ENCODE results near the gene ADAMTS7. TPM values are rescaled to one million over a fixed set of nuclear protein-coding genes. Genes with fewer than 3 reads are reported as not detected.
"Not testable (repeated sequence)": the region's sequence is repeated elsewhere in the genome, so short reads cannot be mapped to it uniquely, and the experiment has no call there.

The ADAMTS7 gene
- total and polyA plus RNA-seq, 5 donors = 38.8 to 85.9 (median 81.6) TPM

DNA sequence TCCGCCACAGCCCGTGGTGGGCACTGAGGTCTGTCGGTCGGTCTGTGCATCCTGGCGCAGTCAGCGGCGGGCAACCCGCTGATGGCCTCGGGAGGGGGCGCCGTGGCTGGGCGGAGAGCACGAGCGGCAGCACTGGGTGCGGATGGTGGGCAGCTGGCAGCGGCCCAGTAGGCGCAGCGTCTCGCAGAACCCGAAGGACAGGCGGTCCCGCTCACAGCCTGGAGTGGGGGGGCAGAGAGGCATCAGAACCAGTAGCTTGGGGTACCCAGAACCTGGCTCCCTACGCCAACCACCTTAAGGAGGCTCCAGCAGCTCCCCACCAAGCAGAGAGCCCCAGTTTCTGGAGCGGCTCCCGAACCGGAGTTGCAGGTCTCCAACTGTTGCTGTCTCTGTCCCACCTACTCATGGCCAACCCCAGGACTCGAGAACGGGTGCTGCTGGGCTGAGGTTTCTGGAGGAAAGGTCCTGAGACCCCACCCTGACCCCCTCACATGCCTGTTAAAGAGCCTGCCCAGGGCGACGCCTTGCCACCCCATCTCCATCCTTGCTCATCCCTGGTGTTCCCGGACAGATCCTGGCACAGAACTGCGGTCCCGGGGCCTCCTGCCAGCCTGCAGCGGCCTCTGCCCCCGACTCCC is 51.8 kb downstream of the ADAMTS7 start:
- DNase-seq = peak in 2 of 3 donors; percentile 63 to 74
- peak overlapping the region; percentile 12 for H3K27ac ChIP-seq (ENCODE audit: low read length)
- ATAC-seq; intact Hi-C loops (cut with DNase I); H3K4me3 ChIP-seq (ENCODE audit: low read length); H3K9me3 ChIP-seq (ENCODE audit: control insufficient read depth, low read length); H3K27me3 ChIP-seq (ENCODE audit: control insufficient read depth, insufficient read depth): not testable (repeated sequence)
- WGBS = 68% methylated on average over 35 of the region's 35 CpGs
- peaks cover 27% of the 10 kb centered on the region for H3K4me1 ChIP-seq (ENCODE audit: control insufficient read depth, insufficient read depth, low read length)

DNA sequence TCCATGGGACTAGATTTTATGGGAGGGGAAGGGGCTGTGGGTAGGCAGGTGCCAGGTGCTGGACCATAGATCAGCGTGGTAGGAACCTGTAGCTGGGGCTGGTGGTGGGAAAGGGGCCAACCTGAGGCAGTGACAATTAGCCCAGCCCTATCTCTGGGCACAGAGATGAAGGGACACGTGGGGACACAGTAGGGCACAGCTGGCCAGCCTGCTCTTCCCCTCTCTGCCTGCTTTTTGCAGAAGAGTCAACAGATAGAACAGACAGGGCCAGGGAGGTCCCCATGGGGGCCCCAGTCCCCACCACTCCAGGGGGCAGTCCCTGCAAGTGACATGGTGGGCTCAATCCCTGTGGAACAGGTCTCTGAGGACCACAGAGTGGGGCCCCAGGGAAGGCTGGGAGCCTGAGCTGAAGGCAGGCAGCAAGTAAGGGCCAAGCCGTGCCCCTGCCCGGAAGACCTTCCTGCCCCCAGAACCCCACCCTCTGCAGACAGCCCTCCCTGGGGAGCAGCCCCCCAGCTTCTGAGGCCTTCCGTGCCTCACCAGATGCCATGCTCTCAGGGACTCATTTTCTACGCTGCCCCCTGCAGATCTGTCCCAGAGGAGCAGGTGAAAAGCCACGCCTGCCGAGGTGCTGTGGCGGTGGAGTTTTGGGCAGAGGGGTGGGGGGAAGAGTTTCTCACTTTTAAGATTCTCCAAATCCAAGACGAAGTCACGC is 52.6 kb downstream of the ADAMTS7 start:
- intact Hi-C loops (cut with DNase I); ATAC-seq; H3K4me3 ChIP-seq (ENCODE audit: low read length); H3K27me3 ChIP-seq (ENCODE audit: control insufficient read depth, insufficient read depth); H3K9me3 ChIP-seq (ENCODE audit: control insufficient read depth, low read length); H3K27ac ChIP-seq (ENCODE audit: low read length): not testable (repeated sequence)
- WGBS = 80% methylated on average over 11 of the region's 11 CpGs
- peak in 2 of 3 donors; percentile 46 to 53 for DNase-seq
- H3K4me1 ChIP-seq (ENCODE audit: control insufficient read depth, insufficient read depth, low read length) = peaks cover 27% of the 10 kb centered on the region

- H3K4me3 ChIP-seq (ENCODE audit: low read length); H3K27ac ChIP-seq (ENCODE audit: low read length); H3K27me3 ChIP-seq (ENCODE audit: control insufficient read depth, insufficient read depth); H3K9me3 ChIP-seq (ENCODE audit: control insufficient read depth, low read length); intact Hi-C loops (cut with DNase I); ATAC-seq: not testable (repeated sequence)
- WGBS = 94% methylated on average over 8 of the region's 8 CpGs
- DNase-seq = peak in 1 of 3 donors; percentile 18
- peaks cover 27% of the 10 kb centered on the region for H3K4me1 ChIP-seq (ENCODE audit: control insufficient read depth, insufficient read depth, low read length)
These were observed 53.2 kb downstream of the ADAMTS7 start for GRCh38 chr15:78758084-78758483.

DNA sequence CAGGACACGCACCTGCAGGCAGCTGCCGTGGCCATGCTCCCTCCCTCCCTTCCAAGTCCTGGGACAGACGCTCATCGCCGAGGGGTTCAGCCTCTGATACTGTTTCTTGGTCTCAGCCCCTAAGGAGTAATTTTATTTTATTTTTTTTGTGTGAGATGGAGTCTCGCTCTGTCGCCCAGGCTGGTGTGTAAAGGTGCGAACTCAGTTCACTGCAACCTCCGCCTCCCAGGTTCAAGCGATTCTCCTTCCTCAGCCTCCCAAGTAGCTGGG is 53.7 kb downstream of the ADAMTS7 start:
- DNase-seq (peak in 2 of 3 donors; percentile 48 to 50), ATAC-seq (no peak)
- H3K4me1 ChIP-seq (ENCODE audit: control insufficient read depth, insufficient read depth, low read length) = peaks cover 30% of the 10 kb centered on the region
- no peaks in the 10 kb centered on the region for H3K9me3 ChIP-seq (ENCODE audit: control insufficient read depth, low read length)
- WGBS = 96% methylated on average over 10 of the region's 10 CpGs
- H3K27me3 ChIP-seq (ENCODE audit: control insufficient read depth, insufficient read depth) = no peaks in the 10 kb centered on the region
- H3K4me3 ChIP-seq (ENCODE audit: low read length) = no peak overlapping the region
- intact Hi-C loops (cut with DNase I) = no loop called here
- peak overlapping the region; percentile 60 for H3K27ac ChIP-seq (ENCODE audit: low read length)

DNA sequence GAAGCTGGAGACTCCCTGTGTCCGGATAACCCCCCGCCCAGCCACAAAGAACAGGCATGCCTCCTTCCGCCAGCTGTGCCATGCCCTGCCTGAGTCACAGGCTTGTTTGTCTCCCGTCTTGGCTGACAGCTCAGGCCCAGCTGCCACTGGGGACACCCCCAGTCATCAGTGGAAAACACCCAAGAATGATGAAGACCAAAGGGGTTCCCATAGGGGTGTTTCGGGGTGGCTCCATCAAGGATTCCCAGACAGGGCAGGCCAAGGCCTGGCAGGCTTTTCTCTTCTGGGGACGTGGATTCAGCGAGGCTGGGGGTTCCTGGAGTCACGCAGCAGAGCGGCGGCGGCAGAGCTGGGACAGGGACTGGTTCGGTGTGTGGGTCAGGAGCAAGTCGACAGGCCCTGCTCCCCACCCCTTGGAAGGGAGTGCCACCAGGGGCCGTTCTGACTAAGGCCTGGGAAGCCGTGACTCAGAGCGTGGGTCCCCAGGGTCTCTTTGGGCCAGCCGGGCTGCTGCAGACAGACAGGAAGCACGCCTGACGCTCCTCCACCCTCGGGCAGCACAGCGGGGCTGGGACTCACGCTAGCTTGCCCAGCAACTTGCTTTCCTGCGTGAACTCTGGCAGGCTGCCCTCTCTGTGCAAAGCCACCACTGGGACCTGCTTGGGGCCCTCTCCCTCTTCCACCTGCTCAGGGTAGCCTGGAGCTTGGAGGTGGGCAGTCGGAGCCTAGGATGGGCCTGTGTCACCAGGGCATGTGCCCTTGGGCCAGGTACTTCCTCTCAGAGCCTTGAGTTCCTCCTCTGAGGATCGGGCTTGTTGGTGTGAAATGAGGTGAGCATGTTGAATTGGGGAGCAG is 54.3 kb downstream of the ADAMTS7 start:
- ATAC-seq (peak; percentile 49 to 78), DNase-seq (peak; percentile 93 to 94 (median 94))
- Histone ChIP-seq H3K27ac (ENCODE audit: low read length) (peak overlapping the region; percentile 60), H3K4me1 (ENCODE audit: control insufficient read depth, insufficient read depth, low read length) (peaks cover 27% of the 10 kb centered on the region)
- intact Hi-C loops (cut with DNase I); H3K4me3 ChIP-seq (ENCODE audit: low read length); H3K27me3 ChIP-seq (ENCODE audit: control insufficient read depth, insufficient read depth); H3K9me3 ChIP-seq (ENCODE audit: control insufficient read depth, low read length): not testable (repeated sequence)
- 24% methylated on average over 23 of the region's 25 CpGs for WGBS

DNA sequence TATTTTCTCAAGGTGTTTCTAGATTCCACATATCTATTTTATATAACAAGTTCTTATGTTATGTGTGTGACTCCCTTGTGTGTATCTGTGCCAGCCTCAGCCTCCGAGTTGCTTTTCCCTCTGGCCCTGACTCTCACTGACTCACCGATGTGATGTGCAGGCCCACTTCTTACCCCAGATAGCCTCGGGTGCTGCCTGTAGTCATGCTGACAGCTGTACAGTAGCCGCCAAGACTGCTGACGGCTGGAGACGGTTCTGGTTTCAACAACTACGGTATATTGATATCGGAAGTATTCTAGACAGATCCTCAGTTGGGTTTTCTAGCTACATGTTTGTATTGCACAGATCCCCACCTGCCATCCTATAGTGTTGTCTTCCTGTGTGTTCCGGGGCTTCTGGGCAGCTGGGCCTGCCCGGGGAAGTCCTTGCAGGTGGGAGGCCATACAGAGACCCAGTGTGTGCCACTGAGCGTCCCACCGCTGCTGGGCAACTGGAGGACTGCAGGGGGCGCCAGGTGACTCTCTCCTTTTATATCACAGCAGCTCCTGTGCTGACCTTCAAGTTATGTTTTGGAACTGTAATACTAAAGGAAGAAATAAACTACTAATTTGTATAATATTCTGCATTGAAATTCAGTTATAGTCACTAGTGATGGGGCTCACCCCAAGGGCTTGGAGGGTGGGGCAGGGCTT is 55.2 kb downstream of the ADAMTS7 start:
- H3K4me3 ChIP-seq (ENCODE audit: low read length); H3K9me3 ChIP-seq (ENCODE audit: control insufficient read depth, low read length); intact Hi-C loops (cut with DNase I); H3K27me3 ChIP-seq (ENCODE audit: control insufficient read depth, insufficient read depth): not testable (repeated sequence)
- Histone ChIP-seq H3K4me1 (ENCODE audit: control insufficient read depth, insufficient read depth, low read length) (peaks cover 20% of the 10 kb centered on the region), H3K27ac (ENCODE audit: low read length) (peak overlapping the region; percentile 31)
- ATAC-seq (peak; percentile 32 to 50), DNase-seq (peak; percentile 71 to 81 (median 78))
- 31% methylated on average over 13 of the region's 13 CpGs for WGBS

DNA sequence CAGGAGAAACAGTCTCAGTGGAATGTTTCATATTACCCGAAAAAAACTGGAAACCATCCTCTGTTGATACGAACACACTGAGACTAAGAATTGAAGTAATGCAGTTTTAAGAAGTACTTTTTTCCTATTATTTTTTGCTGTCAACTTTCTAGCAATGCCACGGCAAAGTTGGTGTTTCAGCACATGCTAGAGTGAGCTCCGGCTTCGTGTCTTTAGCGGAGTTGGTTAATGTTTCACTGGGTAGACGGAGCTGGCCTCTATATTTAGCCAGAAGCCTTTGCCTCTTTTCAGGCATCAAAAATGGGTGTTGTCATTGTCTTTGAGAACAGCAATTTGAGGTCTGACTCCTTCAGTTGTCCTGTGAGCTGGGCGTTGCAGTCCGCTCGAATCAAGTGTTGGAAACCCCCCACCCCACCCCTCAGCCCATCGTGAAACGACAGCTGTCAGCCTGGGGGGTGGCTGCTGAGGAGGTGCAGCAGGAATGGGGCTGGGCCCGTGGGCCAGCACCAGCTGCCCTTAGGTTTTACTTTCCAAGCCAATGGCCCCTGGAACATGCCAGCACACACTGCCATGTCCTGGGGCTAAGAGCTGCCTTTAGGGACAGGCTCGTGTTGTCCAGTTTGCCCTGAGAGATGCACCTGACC is 56.5 kb downstream of the ADAMTS7 start:
- not testable (repeated sequence) for H3K27ac ChIP-seq (ENCODE audit: low read length)

GRCh38 chr15:78753751-78754535 is 57.3 kb downstream of the ADAMTS7 start:
- peaks cover 14% of the 10 kb centered on the region for H3K4me1 ChIP-seq (ENCODE audit: control insufficient read depth, insufficient read depth, low read length)
- H3K27me3 ChIP-seq (ENCODE audit: control insufficient read depth, insufficient read depth); ATAC-seq; H3K9me3 ChIP-seq (ENCODE audit: control insufficient read depth, low read length); H3K4me3 ChIP-seq (ENCODE audit: low read length); H3K27ac ChIP-seq (ENCODE audit: low read length); intact Hi-C loops (cut with DNase I); DNase-seq: not testable (repeated sequence)
- WGBS = 88% methylated on average over 10 of the region's 10 CpGs

More for the DNA sequence above, 56.5 kb downstream of the ADAMTS7 start:
- WGBS = 65% methylated on average over 14 of the region's 14 CpGs
- intact Hi-C loops (cut with DNase I); ATAC-seq; H3K9me3 ChIP-seq (ENCODE audit: control insufficient read depth, low read length); H3K27me3 ChIP-seq (ENCODE audit: control insufficient read depth, insufficient read depth); H3K4me3 ChIP-seq (ENCODE audit: low read length): not testable (repeated sequence)
- peak in 1 of 3 donors; percentile 52 for DNase-seq
- peaks cover 19% of the 10 kb centered on the region for H3K4me1 ChIP-seq (ENCODE audit: control insufficient read depth, insufficient read depth, low read length)

- H3K27ac ChIP-seq (ENCODE audit: low read length); intact Hi-C loops (cut with DNase I); ATAC-seq; DNase-seq; H3K4me3 ChIP-seq (ENCODE audit: low read length); H3K9me3 ChIP-seq (ENCODE audit: control insufficient read depth, low read length); H3K27me3 ChIP-seq (ENCODE audit: control insufficient read depth, insufficient read depth): not testable (repeated sequence)
- peaks cover 12% of the 10 kb centered on the region for H3K4me1 ChIP-seq (ENCODE audit: control insufficient read depth, insufficient read depth, low read length)
- WGBS = 70% methylated on average over 7 of the region's 7 CpGs
These were observed 58.0 kb downstream of the ADAMTS7 start for GRCh38 chr15:78753359-78753659.

Measured in right cardiac atrium (tissue), 5 donors.